GM21515 (cell line): Measurements from ENCODE around the gene PLAAT5.
"Not testable (repeated sequence)": the region's sequence is repeated elsewhere in the genome, so short reads cannot be mapped to it uniquely, and the experiment has no call there.

Source experiments
- ATAC-seq: cut with Tn5 transposase; IDR thresholded peaks from one replicate; pipeline ENCODE4 v1.9.1; 2021; ENCODE audit not compliant: unreplicated experiment

The PLAAT5 gene, protein sequence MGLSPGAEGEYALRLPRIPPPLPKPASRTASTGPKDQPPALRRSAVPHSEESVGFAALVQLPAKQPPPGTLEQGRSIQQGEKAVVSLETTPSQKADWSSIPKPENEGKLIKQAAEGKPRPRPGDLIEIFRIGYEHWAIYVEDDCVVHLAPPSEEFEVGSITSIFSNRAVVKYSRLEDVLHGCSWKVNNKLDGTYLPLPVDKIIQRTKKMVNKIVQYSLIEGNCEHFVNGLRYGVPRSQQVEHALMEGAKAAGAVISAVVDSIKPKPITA

DNA sequence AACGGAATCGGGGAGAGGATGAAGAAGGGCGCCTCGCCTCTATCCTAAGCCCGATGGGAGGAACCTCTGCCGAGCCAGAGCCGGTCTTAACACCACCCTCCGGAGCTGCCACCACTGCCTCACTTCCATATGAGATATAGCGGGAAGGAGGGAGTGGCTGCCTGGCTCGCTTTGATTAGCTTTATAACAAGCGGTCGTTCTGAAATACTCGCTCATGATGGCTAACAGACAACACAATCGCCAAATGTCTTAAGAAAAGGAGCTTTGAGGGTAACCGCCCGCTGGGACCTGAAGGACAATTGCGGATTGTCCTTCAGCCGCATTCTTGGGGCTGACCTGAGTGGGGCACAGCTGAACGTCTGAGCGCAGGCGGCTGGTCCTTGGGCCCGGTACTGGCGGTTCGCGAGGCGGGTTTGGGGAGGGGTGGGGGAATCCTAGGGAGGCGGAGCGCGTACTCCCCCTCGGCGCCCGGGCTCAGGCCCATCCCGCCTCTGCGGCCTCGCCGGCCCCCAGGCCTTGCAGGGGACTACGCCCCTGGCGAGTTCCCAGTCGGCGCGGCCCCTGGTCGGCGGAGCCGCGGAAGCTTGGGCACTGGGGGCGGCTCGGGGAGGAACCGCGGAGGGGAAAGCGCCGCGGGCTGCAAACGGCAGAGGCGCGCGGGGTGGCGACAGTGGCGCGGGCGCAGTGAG is at the start of gene PLAAT5:
TSS of gene PLAAT5 (minus strand) at position 617 of the 689 bp plus-strand sequence. CDS start at position 484, 133 bp downstream.
- no peak for ATAC-seq

DNA sequence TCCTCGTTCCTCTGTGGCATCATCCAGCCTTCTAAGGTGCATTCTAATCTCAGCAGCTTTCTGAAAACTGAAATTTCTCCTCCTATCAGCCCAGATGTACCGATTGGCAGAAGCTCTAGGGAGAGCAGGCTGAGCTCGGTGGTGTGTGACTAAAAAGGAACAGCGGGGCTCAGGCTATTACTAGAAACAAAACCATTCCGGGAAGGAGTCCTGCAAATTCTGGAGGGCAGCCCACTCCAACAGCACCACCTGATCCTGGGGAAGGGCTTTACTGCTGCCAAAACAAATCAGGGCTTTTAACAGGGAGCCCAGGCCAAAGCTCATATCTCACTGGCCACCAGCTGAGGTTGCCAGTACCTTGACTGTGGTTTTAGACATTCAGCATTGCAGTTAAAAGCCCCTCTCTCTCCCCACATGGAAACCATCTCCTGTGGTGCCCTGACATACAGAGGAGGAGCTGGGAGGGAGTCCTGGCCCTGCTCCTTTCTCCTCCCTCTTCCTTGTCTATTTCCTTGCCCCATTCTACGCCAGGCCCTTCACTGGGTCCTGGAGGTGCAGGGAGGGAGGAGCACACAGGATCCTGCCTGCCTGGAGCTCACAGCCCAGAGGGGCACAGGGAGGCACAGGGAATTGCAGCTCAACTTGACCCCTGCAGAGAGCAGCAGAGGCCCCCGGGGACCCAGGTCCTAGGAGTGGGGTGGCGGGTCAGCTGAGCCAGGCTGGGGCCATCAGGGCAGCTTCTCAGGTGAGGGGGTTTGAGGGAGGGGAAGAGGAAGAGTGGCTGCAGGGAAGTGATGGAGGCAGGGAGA is 46.5 kb upstream of the PLAAT5 start:
- no peak for ATAC-seq

DNA sequence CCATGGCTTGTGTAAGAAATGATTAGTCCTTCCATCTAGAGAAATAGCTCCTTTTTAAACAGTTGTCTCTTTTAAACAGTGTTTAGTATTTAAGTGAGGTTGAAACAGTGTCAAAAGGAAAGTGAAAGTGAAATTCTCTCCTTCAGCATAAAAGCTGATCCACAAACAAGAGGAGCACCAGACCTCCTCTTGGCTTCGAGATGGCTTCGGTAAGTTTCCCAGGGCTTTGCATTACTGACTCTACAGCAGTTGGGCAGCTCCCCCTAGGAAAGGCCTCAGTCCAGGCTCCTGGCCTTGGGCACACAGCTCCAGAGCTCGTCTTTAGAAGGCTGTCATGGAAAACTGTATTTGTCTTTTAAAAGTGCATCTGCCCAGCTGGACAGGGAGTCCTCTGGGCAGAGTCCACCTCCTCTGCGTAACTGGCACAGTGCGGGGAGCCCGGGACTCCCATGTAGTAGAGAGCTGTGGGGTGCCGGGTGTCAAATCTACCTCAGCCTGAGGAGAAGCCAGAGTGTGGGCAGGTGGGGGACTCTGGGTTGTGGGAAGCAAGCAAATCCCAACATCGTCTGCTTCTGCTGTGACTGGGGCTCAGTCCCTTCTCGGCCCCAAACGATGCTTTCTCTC is 45.8 kb upstream of the PLAAT5 start, which contains the start of gene PLAAT4:
TSS of gene PLAAT4 (plus strand) at position 140 of the 624 bp plus-strand sequence. CDS start at position 201, 61 bp downstream.
- no peak for ATAC-seq

DNA sequence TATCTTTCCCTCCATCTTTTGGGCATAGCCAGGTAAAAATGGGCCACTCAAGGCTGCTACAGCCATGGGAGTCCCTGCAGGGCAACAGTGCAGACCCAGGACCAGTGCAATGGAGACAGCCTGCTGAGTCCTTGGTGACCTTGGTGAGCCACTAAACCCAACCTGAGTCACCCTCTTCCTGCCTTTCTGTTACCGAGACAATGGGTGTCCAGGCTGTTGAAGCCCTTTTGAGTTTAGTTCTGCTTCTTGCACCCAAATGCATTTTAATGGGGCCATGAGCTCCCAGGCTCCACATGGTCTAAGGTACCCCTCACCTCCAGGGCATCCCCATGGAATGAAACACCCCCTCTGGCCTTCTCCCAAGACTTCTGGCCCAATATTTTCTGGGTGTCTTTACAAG is 44.8 kb upstream of the PLAAT5 start:
- ATAC-seq: no peak

DNA sequence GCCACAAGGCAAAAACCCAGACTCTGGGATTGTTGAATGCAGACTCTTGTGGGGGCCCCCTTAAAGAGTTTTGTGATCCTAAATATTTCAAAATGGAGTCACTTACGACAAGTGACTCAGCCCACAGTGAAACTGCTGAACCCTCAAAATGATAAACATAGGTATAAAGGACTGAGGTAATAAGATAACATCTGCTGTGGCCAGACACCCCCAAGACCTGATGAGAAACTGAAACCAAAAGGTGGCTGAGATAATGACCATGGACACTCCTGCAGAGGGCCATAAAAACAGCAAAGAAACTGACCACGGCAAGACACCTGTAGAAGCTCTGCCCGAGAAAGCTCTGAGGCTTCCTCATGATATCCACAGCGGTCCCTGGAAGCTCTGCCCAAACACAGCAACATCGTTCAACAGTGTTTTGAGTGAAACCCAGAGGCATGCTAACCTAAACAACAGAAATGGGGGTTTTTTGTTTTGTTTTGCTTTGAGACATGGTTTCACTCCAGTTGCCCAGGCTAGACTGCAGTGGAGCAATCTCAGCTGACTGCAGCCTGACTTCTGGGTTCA is 44.0 kb upstream of the PLAAT5 start:
- no peak for ATAC-seq

DNA sequence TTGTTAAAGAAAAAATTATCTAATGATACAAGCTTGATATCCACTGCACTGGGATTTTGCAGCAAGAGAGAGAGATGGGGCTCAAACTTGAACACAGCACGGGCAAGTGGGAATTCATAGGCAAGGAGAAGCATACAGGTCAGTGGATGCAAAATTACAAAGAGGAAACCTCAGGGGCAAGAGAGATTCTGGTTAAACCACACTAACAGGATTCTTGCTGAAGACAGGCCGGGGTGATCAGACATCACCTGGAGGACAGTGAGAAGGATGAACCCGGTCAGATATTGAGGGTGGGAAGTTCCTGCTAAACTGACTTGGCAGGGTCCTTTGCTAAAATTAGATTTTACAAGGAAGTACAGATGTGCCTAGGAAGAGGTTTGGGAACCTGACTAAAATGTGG is 43.1 kb upstream of the PLAAT5 start:
- no peak for ATAC-seq

DNA sequence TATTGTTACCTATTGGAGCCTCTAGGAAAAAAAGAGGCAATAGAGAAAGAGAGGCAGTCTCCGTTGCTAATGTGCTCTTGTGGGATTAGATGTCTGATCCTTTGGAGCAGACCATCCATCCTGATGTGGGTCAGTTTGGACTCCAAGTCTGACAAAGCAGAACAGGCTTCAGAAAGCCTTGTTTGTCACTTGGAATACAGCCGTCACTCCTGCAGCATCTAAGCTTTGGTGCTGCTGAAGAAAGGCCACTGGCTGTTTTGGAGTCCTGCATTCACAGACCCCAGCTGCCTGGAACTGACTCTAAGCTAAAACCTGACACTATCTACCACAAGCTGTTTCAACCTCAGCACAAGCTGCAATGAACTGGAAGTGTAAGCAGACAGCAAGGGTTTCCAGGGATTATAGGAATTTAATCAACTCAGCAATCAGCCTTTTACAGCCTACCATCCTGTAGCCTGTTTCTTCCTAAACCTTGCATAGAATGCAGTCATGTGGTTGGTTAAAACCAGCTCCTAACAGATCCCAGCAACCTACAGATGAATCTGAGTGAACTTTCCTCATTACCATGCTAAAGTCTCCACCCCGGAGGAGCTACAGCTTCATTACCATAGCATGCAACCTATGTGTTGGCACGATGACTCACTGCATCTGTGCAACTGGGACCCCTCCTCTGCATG is 42.0 kb upstream of the PLAAT5 start:
- ATAC-seq: no peak

DNA sequence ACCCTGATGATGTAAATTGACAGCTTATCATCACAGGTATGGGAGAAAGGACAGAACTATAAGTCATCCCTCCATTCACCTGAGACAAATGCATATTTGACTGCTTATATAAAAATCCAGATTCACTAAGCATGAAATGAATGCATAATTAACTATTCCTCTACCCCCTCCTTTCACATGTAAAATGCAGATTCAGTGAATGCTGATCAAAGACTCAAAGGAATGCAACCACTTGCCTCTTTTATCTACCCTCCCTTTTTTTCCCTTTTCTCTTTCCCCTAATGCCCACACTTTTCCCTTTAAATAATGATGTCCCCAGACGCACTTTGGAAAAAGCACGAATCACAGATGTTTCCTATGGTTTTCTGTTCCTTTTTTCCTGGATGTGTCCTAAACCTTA is 41.1 kb upstream of the PLAAT5 start:
- ATAC-seq: no peak

DNA sequence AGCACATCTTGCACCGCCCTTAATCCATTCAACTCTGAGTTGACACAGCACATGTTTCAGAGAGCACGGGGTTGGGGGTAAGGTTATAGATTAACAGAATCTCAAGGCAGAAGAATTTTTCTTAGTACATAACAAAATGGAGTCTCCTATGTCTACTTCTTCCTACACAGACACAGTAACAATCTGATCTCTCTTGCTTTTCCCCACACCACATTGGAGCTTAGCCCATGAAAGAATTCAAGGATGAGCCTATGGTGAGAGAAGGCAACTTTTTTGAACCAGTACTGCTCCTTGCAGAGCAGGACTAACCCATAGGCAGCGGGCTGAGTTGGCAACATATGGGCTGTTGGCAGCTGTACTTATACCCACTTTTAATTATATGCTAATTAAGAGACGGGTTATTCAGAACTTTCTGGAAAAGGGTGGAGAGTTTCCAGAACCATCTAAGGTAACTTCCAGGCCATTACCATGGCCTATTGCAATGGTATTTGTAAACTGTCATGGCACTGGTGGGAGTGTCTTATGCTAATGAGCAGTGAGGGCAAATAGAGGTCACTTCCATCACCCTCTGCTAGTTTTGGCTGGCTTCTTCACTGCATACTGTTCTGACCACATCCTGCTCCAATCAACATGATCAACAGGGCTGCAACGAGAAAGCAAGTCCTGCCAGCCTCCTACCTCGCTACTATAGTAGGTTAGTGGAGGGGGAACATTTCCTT is 40.3 kb upstream of the PLAAT5 start:
- ATAC-seq: peak; percentile 81

DNA sequence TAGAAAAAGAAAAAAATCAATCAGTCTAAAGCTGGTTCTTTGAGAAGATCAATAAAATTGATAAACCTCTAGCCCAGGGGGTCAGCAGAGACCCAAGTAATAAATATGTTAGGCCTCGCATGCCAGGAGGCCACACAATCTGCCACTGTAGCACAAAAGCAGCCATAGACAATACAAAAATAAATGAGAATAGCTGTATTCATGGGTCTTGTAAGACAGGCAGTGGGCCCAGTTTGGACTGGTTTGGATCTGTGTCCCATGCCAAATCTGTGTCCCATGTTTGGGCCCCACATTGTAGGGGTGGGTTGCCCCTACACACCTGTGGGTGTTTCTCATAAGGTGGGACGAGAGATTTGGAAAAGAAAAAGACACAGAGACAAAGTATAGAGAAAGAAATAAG is 39.1 kb upstream of the PLAAT5 start:
- ATAC-seq: no peak

DNA sequence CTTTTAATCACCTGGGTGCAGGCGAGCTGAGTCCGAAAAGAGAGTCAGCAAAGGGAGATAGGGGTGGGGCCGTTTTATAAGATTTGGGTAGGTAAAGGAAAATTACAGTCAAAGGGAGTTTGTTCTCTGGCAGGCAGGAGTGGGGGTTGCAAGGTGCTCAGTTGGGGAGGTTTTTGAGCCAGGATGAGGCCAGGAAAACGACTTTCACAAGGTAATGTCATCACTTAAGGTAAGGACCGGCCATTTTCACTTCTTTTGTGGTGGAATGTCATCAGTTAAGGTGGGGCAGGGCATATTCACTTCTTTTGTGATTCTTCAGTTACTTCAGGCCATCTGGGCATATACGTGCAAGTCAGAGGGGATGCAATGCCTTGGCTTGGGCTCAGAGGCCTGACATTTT is 38.4 kb upstream of the PLAAT5 start:
- not testable (repeated sequence) for ATAC-seq

DNA sequence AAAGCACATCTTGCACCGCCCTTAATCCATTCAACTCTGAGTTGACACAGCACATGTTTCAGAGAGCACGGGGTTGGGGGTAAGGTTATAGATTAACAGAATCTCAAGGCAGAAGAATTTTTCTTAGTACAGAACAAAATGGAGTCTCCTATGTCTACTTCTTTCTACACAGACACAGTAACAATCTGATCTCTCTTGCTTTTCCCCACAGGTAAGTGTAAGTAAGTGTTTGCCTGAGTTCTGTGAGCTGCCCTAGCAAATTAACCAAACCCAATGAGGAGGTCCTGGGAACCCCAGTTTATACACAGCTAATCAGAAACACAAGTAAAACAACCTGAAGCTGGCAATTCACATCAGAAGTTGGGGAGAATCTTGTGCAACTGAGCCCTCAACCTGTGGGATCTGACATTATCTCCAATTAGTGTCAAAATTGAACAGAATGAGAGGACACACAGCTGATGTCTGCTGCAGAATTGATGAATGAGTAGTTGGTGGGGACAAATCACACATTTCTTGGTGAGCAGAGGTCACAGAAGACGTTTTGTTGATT is 37.8 kb upstream of the PLAAT5 start:
- not testable (repeated sequence) for ATAC-seq

DNA sequence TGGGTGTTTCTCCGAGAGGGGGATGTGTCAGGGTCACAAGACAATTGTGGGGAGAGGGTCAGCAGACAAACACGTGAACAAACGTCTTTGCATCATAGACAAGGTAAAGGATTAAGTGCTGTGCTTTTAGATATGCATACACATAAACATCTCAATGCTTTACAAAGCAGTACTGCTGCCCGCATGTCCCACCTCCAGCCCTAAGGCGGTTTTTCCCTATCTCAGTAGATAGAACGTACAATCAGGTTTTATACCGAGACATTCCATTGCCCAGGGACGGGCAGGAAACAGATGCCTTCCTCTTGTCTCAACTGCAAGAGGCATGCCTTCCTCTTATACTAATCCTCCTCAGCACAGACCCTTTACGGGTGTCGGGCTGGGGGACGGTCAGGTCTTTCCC is 37.2 kb upstream of the PLAAT5 start:
- ATAC-seq: not testable (repeated sequence)

DNA sequence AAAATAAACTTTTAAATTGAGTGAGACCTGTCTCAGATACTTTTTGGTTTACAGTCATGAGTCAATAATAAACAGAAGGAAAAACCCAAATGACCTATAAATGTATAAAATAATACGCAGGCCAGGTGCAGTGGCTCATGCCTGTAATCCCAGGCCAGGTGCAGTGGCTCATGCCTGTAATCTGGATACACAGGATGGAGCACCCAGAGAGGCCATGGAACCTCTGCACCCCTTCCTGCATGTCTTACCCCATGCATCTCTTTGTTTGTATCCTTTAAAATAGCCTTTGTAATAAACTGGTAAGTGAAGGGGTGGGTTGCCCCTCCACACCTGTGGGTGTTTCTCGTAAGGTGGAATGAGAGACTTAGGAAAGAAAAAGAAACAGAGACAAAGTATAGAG is 36.7 kb upstream of the PLAAT5 start:
- ATAC-seq: no peak

DNA sequence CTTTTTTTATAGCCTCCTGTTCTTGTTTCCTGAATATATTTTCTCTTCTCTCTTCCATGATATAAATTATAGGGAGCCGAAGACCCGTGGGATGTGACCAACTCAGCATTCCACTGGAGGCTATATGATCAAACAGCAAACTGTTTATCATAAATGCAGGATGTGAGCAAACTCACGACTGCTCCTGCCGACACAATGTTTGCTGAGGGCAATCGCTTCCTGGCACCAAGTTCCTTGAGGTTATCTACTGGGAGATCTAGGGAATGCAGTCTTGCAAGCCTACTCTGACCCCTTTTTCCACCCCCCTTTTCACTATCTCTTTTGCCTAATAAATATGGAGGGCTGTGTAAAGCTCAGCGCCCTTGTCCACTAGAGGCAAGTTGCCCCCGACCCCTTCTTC is 32.2 kb upstream of the PLAAT5 start:
- no peak for ATAC-seq

DNA sequence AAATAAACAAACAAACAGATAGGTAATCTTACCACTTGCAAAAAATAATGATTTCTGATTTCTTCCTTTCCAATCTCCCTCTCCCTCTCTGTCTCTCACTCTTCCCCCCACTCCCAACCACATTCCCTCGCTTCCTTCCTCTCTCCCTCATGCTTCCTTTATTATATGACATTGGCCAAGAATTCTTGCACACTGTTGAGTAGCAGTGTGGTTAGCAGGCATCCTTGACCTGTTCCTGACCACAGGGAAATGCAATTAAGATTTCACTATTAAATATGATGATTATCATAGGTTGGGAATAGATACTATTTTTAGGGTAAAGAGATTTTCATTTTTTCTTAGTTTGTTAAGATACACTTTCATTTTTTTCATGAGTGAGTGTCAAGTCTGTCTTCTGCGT is 30.9 kb upstream of the PLAAT5 start:
- no peak for ATAC-seq

DNA sequence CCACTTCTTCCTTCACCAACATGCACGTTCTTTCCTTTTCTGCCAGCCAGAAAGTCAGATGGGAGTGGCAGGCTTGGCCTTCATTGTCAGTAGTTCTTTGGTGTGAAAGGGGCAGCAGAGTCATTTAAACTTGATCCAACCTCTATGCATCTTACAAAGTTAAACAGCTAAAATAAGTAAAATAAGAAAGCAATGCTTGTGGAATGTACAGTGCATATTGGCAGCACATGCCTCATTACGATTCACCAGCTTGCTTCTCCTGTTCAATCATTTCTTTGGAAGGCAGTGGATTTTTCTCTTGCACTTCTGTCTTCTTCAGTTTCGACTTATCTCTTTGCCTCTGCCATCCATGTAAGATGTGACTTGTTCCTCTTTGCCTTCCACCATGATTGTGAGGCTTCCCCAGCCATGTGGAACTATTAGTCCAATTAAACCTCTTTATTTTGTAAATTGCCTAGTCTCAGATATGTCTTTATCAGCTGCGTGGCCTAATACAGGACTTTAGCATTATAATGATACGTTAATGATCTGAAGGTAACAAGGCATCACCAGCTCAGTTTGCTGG is 29.7 kb upstream of the PLAAT5 start:
- ATAC-seq: no peak

DNA sequence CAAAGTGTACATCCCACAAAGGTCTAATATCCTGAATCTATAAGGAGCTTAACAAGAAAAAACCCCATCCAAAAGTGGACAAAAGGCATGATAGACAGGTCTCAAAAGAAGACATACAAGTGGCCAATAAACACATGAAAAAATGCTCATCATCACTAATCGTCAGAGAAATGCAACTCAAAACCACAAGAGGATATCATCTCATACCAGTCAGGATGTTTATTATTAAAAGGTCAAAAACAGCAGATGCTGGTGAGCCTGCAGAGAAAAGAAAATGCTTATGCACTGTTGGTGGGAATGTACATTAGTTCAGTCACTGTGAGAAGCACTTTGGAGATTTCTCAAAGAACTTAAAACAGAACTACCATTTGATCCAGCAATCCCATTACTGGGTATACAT is 27.6 kb upstream of the PLAAT5 start:
- ATAC-seq: no peak

DNA sequence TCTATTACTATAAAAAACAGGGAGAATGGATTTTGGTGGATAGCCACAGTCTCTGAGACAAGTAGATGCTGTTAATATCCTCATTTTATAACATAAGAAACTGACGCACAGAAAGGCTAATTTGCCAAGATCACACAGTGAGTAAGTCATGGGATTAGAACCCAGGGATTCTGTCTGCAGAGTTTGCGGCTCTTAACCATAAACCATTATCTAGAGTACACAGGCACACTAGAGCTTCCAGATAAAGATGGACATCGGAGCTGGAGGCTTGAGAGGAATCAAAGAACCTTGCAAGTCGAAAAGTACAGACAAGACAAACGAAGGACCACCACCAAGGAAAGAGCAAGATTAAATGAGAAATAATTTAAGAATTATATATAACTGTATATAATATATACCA is 26.2 kb upstream of the PLAAT5 start:
- no peak for ATAC-seq
